GM18519 (cell line): ENCODE measurements around the gene HOXB3.
"Not testable (repeated sequence)": the region's sequence is repeated elsewhere in the genome, so short reads cannot be mapped to it uniquely, and the experiment has no call there.

Experiments
- ATAC-seq: cut with Tn5 transposase; IDR thresholded peaks from one replicate; pipeline ENCODE4 v1.9.1; 2021; ENCODE audit warnings: mild to moderate bottlenecking, moderate library complexity; ENCODE audit not compliant: unreplicated experiment, low FRiP score

The HOXB3 gene

DNA sequence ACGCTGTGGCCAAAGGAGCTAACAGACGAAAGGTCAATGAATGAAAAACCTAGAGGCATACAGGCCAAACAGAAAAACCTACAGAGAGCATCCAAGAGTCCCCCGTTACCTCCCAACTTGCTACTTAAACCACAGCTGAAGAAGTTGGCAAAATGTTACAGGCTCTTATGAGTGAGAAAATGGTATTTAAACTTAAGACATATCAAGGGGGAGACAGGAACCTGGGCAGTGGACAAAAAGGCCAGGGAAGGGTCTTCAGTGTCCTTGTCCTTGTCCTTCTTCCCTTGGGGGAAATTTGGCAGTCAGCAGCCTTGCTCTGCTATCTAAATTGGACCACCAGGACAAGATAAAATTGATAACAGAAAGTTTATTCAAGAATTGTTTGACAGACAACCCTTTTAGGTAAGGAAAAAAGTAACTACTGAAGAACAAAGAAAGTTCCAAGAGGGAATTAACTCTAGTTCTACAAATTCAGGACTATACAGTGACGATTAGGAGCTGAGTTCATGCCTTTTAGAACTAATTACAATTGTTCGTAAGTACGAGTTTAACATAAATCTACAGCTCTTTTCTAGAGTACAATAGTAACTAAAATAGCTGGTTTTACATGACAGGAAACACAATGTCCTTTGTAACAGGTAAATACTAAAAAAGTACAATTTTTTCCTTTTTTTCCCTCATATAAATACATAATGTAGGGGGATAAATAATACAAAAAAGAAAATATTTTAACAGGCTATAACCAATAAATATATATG lies 41.3 kb downstream of the HOXB3 start:
- ATAC-seq: no peak

- no peak for ATAC-seq
Observed at GRCh38 chr17:48547808-48548522, 42.1 kb downstream of the HOXB3 start.

DNA sequence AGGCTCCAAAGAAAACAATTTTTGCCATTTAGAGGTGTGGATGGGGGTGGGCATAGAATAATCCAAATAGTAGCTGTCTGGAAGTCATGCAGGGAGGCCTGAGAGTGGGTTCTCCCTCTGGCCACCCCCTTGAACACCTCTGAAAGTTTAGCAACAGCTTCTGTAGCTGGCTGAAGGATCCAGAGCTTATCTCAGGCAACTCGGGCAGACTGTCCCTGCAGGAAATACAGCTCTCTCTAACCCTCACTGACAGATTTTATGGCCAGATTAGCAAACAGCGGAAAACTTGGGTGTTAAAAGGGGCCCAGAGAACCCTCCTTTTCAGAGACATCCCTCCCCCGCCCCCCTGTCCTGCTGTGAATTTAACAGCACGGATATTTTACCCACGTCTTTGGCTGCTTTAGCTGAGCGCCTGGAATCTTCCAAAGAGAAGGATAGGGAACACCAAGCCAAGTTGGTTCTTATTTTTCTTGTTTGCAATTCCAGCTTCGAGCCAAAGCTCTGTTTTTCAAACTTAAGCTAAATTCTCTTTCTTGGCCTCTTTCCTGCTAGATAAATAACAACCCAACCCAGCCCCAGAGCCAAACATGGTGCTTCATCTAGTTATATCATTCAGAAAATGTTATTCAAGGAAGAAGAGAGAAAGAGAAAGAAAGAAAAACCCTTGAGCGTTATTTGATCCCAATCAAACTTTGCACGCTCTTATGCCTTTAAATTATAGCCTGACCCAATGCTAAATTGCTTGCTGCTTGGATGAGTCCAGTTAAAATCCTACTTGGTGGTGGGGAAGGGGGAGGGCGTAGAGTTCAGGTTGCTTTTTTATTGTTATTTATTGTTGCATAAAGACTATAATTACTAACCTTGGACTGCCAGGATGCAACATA lies 42.9 kb downstream of the HOXB3 start:
- ATAC-seq: no peak

- no peak for ATAC-seq
Observed at GRCh38 chr17:48546137-48546923, 43.7 kb downstream of the HOXB3 start.

DNA sequence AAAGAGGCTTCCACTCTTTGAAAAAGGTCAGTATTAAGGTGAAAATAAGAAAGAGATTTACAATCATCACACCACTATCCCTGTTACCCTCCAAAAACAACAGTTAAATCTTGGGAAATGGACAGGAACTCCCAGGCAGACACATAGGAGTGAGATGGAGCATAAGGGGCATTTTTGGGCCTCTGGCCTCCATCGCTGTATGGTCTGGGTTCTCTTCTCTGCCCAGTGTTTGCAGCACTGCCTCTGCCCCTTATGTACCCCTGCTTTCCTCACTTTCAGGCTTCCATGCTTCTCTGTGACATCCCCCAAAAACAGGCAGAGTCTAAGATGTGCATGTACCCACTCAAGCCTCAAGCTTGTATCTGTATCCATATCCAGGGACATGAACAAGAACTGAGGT lies 44.5 kb downstream of the HOXB3 start:
- ATAC-seq: no peak

GRCh38 chr17:48545022-48545375 lies 45.0 kb downstream of the HOXB3 start, which contains the start of gene HOXB2:
Gene HOXB2 (minus strand): TSS chr17:48545109. CDS start chr17:48544911, 198 bp downstream.
- ATAC-seq: no peak

DNA sequence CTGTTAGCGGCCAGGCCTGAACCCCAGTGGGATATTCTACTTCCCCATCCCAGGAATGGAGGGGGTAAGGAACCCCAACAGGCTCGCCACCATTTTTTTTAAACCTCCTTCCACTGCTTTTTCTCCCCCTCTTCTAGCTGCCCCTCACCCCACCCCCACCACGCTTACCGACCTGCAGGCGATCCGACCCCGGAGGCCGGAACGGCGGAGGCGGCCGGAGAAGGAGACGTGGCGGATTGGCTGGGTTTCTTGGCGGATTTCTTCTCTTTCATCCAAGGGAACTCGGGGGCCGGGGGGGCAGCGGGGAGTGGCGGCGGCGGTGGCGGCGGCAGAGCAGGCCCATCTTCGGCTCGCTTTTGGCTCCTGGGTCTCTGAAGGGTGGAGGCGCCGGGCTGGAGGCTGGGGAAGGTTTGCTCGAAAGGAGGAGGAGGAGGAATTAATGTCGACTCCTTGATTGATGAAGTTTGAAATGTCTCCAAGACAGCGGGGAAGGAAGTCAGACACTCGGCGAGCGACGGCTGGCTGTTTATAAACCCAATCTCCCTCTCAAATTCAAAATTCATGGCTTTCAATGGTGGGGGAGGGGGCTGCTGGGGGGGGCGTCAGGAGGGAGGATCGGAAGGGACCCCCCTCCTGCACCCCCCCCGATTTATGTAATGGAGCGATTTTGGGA lies 45.6 kb downstream of the HOXB3 start:
- no peak for ATAC-seq

- ATAC-seq: no peak
Observed at GRCh38 chr17:48543854-48544348, 46.1 kb downstream of the HOXB3 start.

- no peak for ATAC-seq
Observed at GRCh38 chr17:48543107-48543853, 46.8 kb downstream of the HOXB3 start.

DNA sequence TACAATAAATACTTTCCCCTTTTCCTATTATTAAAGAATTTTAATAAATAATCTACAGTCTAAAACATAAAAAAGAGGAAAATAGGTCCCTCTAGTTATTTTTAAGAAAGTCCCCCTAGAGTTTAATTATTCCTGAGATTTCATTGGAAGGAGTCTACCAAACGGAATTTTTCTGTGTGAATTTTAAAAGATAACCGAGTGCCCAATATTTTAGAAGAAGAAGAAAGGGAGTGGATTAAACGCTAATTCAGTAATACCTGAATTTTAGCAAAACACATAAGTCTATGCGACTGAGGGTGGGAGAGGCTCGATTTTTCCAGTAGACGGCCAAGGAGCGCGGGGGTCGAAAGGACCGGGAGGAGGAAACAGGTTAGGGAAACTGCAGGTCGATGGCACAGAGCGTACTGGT lies 47.3 kb downstream of the HOXB3 start:
- no peak for ATAC-seq

DNA sequence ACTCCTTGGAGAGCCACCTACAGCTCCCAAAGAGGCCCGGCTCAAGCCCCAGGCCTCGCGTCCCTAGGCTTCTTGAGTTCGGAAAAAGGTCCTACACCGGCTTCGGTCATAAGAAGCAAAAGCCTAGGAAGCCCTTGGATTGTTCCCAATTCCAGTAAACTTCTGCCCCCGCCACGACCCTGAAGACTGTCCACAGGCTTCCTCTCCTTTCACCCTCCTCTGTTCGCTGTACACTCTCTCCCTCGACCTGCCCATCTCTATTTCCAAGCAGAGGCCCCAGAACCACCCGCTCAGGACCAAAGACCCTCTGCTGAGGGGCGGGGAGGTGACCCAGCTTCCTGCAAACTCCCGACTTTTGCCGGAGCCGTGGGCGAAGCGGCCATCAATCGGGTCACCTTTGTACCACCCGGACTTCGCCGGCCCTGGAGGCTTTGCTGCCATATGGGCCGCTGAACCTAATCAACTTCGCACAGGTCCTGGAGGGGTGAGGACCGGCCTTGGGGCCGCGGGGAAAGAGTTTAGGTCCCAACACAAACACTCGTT lies 47.9 kb downstream of the HOXB3 start:
- no peak for ATAC-seq

DNA sequence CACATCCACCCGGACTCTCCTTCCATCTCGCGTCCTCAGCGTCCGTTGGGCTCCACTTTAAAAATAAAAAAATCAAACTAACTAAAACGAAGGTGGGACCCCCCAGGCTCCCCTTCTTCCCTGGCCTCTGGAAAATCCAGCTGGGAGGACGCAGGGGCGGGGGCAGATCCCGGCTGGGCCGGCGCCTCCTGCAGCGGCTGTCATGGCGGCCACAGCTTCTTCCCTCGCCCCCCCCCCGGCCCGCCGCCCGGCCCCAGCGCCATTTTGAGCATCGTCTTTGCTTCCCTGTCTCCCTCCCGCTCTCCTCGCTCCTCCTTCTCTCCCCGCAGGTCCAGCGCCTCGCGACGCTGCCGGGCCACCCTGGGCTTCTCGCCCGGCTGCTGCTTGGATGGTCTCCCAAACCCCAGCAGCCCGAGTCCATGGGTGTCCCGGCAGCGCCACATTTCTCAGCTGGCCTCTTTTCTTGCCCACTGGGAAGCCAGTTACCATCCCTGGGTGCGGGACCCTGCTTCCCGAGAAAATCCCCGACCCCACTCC lies 48.4 kb downstream of the HOXB3 start:
- no peak for ATAC-seq

DNA sequence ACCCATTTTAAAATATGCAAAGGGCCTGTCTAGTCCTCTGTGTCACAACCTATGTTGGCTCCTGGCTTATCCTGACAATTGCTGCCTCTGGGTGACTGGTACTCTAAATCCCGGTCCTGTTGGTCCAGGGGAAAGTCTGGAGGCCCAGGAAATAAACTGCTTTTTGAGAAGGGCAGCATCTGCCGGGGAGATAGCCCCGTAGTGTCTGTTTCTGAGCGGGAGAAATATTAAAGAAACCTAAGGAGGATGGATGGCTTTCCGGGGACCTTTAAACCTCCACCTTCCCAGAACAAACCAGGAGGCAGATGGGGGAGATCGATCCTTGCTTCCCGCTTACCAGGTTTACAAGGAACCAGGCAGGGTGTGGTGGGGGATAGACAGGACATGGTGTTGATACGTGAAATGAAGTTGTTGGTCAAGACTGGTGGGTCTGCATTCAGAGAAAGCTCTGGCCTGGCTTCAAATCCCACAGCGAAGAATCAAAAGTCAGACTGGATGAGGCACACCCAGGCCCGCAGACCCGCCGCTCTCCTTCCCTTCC lies 48.9 kb downstream of the HOXB3 start:
- no peak for ATAC-seq

GRCh38 chr17:48540213-48540612 lies 49.8 kb downstream of the HOXB3 start:
- ATAC-seq: no peak

GRCh38 chr17:48539177-48539576 lies 50.9 kb downstream of the HOXB3 start:
- no peak for ATAC-seq

GRCh38 chr17:48537316-48537715 lies 52.7 kb downstream of the HOXB3 start:
- no peak for ATAC-seq

DNA sequence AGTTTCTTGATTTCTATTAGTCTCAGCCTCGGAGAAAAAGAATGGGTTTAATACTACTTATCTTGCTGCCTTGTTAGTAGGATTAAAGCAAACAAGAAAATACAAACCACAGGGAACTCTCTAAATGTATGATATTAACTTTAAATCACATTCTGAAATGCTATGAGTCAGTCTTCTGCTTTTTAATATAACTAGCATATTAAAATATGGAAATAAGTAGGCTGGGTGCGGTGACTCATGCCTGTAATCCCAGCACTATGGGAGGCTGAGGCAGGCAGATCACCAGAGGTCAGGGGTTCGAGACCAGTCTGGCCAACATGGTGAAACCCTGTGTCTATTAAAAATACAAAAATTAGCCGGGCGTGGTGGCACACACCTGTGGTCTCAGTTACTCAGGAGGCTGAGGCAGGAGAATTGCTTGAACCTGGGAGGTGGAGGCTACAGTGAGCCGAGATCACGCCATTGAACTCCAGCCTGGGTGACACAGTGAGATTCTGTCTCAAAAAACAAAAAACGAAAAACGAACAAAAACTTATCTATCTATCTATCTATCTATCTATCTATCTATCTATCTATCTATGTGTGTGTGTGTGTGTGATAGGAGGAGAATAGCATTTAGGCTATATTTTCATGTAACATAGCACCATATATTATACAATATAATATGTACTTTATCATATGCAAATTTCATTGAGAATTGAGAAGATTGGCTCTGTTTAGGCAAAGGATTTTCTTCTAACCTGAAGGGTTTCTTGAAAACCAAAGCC lies 54.1 kb downstream of the HOXB3 start:
- not testable (repeated sequence) for ATAC-seq
